Hypothalamus (tissue), 51 donors: ENCODE measurements around the gene PPP1R11.
"Not testable (repeated sequence)": the region's sequence is repeated elsewhere in the genome, so short reads cannot be mapped to it uniquely, and the experiment has no call there.

Source experiments
- DNase-seq, 51 donors: peaks; one replicate each; lab custom pipeline; 2025; lab: John Stamatoyannopoulos, UW

The PPP1R11 gene

GRCh38 chr6:30066577-30067459 is at the start of gene PPP1R11:
TSS of gene PPP1R11 (plus strand) at chr6:30067198. CDS start at chr6:30067411, 213 bp downstream.
- peak; percentile 92 to 100 (median 98) for DNase-seq

- DNase-seq: no peak
Observed at GRCh38 chr6:30019819-30020218, 47.2 kb upstream of the PPP1R11 start.

GRCh38 chr6:30020626-30021025 is 46.4 kb upstream of the PPP1R11 start:
- DNase-seq: no peak

GRCh38 chr6:30022189-30022588 is 44.8 kb upstream of the PPP1R11 start:
- no peak for DNase-seq

GRCh38 chr6:30022712-30023111 is 44.3 kb upstream of the PPP1R11 start:
- not testable (repeated sequence) for DNase-seq

GRCh38 chr6:30025186-30025585 is 41.8 kb upstream of the PPP1R11 start:
- no peak for DNase-seq

- DNase-seq: no peak
Observed at GRCh38 chr6:30029588-30029987, 37.4 kb upstream of the PPP1R11 start.

- DNase-seq: no peak
Observed at GRCh38 chr6:30031381-30031780, 35.6 kb upstream of the PPP1R11 start.

- not testable (repeated sequence) for DNase-seq
Observed at GRCh38 chr6:30033440-30033839, 33.6 kb upstream of the PPP1R11 start.

- DNase-seq: no peak
Observed at GRCh38 chr6:30035784-30036183, 31.2 kb upstream of the PPP1R11 start.

GRCh38 chr6:30037182-30037788 is 29.7 kb upstream of the PPP1R11 start:
- no peak for DNase-seq

- no peak for DNase-seq
Observed at GRCh38 chr6:30041221-30041620, 25.8 kb upstream of the PPP1R11 start.

- no peak for DNase-seq
Observed at GRCh38 chr6:30041821-30042220, 25.2 kb upstream of the PPP1R11 start.

GRCh38 chr6:30042476-30042875 is 24.5 kb upstream of the PPP1R11 start:
- DNase-seq: no peak

GRCh38 chr6:30042914-30043313 is 24.1 kb upstream of the PPP1R11 start:
- DNase-seq: no peak

GRCh38 chr6:30043744-30044143 is 23.3 kb upstream of the PPP1R11 start:
- no peak for DNase-seq

GRCh38 chr6:30044630-30045029 is 22.4 kb upstream of the PPP1R11 start:
- DNase-seq: peak in 1 of 51 donors; percentile 6

GRCh38 chr6:30047220-30047619 is 19.8 kb upstream of the PPP1R11 start:
- DNase-seq: no peak

- no peak for DNase-seq
Observed at GRCh38 chr6:30053682-30054081, 13.3 kb upstream of the PPP1R11 start.

- no peak for DNase-seq
Observed at GRCh38 chr6:30055513-30055912, 11.5 kb upstream of the PPP1R11 start.

GRCh38 chr6:30060606-30061091 is 6.3 kb upstream of the PPP1R11 start:
- peak in 12 of 51 donors; percentile 16 to 62 (median 40) for DNase-seq
